NCI-H2107 (cell line): Measurements from ENCODE around the gene RASA1.
"Not testable (repeated sequence)": the region's sequence is repeated elsewhere in the genome, so short reads cannot be mapped to it uniquely, and the experiment has no call there.

Experiments
- DNase-seq: peaks from one replicate; lab custom pipeline; 2025; lab: John Stamatoyannopoulos, UW

RASA1 gene

GRCh38 chr5:87282269-87282668 lies 14.6 kb downstream of the RASA1 start:
- no peak for DNase-seq

- DNase-seq, result not testable (repeated sequence)
These were observed 19.6 kb downstream of the RASA1 start for GRCh38 chr5:87287266-87287665.

DNA sequence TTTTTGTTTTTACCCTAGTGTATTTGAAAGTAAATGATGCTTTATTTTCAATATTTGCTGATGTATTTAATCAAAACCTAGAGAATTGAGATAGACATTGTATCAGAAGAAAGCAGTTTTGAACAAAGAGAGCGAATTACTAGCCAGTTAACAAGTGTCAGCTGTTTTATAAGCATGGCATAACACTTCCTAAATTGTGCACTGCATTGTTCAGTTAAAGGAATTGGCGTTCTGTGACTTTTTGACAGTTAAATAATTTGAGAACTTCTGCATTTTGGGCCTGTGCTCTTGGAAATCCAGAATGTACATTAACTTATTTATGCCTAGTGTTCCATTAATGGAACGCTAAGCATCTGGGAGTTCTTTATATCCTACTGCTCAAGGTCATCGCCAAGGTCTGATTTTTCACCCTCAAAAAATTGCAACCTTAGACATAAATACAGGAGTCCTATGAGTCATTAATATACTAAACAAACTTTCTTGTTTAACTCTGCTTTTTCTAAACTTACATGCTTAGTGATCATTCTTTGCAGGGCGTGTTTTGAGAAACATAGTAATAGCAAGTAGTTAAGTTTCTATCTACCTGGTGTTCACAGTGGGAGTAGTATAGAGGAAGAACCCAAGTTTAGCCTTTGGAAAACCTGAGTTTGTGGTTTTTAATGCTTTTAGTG lies 31.1 kb downstream of the RASA1 start:
- DNase-seq, result no peak

GRCh38 chr5:87300176-87300575 lies 32.5 kb downstream of the RASA1 start:
- no peak for DNase-seq

- DNase-seq, result no peak
These were observed 33.1 kb downstream of the RASA1 start for GRCh38 chr5:87300744-87301143.

GRCh38 chr5:87302061-87302460 lies 34.4 kb downstream of the RASA1 start:
- no peak for DNase-seq

DNA sequence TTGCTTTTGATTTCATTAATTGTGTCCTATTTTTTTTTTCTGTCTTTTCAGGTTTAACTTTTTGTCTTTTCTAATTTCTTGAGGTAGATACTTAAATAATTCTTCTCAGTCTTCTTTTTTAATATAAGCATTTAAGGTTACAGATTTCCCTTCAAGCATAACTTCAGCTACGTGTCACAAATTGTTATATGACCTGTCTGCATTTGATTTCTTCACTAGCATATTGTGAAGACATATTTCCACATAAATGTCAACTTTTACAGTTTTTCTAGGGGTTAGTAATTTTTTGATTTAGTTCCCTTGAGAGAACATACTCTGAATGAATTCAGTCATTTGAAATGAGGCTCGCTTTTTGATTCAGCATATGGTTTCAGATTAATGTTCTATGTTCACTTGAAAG lies 35.6 kb downstream of the RASA1 start:
- DNase-seq, result no peak

DNA sequence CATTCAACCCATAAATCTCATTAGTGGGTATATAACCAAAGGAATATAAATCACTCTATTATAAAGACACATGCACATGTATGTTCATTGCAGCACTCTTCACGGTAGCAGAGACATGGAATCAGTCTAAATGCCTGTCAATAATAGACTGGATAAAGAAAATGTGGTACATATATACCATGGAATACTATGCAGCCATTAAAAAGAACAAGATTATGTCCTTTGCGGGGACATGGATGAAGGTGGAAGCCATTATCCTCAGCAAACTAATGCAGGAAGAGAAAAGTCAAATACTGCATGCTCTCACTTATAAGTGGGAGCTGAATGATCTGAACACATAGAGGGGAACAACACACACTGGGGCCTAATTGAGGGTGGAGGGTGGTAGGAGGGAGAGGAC lies 38.4 kb downstream of the RASA1 start:
- DNase-seq, result not testable (repeated sequence)

DNA sequence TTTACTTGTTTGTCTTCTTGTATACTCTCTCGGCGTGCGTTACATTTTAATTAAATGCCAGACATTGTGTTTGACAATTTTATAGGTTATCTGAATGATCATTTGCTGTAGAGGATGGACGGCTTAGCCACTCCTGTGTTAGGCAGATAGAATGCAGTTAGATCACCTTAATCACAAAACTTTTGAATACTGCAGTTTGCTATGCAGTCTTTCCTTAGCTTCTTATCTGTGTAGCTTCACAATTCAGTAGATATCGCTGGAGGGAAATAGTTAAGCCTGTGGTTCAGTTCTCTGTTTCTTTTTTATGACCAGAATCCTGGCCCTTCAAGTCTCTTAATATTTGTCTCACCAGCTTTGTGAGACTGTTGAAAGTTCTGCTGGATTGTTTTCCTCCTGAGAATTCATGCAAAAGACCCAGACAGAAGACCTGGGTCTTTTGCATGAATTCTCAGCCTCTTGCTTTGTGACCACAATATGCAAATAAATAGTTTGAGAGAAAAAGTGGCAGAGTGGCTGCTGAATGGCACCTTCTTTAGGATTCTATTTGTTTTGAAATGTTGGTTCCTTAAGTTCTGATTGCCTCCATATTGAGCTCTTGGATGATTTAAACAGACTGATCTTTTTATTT lies 40.2 kb downstream of the RASA1 start:
- no peak for DNase-seq

GRCh38 chr5:87311405-87312279 lies 44.0 kb downstream of the RASA1 start:
- no peak for DNase-seq

GRCh38 chr5:87313216-87313615 lies 45.5 kb downstream of the RASA1 start:
- DNase-seq, result no peak

DNA sequence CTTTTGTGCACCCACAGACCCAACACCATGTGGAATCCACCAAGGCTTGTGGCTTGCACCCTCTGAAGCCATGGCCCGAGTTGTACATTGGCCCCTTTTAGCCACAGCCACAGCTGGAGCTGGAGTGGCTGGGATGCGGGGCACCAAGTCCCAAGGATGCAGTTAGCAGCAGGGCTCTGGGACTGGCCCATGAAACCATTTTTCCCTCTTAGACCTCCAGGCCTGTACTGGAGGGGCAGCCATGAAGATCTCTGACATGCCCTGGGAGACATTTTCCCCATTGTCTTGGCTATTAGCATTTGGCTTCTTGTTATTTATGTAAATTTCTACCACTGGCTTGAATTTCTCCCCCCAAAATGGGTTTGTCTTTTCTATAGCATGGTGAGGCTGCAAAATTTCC lies 51.8 kb downstream of the RASA1 start:
- no peak for DNase-seq

GRCh38 chr5:87321605-87322004 lies 53.9 kb downstream of the RASA1 start:
- DNase-seq, result no peak

GRCh38 chr5:87322381-87322780 lies 54.7 kb downstream of the RASA1 start:
- DNase-seq, result no peak

DNA sequence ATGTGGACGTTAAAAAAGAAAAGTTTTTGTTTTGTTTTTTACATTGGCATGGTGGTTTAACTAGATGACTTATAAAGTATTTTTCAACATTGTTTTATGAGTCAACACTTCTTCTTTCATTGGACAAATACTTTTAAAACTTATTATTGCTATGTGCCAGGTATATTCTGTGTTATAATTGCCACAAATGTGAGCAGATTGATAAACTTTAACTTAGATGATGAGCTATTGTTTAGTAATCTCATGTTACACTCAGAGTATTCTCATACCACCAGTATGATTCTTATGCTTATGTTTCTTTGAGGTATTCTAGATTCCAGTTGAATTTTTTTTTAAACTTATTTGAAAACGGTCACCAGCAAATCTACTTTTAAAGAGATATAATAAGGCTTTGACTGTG lies 60.3 kb downstream of the RASA1 start:
- no peak for DNase-seq

GRCh38 chr5:87329114-87329513 lies 61.4 kb downstream of the RASA1 start:
- no peak for DNase-seq

DNA sequence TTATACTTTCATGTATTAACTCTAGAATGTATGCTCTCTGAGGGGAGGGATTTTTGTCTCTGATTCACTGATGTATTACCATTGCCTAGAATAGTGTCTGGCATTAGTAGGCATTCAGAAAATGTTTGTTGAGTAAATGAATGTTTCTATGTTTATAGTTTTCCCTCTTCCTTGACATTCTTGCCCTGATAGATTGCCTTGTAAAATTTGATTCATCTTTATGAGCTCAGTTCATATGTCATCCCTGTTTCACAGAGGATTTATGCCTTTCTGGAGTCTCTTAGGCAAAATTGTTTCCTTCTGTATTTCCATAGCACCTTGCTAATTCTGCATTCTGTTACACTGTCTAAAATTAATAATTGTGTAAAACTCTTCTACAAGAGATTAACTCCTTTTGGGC lies 72.3 kb downstream of the RASA1 start:
- DNase-seq, result no peak

GRCh38 chr5:87340716-87341115 lies 73.0 kb downstream of the RASA1 start:
- DNase-seq, result no peak

DNA sequence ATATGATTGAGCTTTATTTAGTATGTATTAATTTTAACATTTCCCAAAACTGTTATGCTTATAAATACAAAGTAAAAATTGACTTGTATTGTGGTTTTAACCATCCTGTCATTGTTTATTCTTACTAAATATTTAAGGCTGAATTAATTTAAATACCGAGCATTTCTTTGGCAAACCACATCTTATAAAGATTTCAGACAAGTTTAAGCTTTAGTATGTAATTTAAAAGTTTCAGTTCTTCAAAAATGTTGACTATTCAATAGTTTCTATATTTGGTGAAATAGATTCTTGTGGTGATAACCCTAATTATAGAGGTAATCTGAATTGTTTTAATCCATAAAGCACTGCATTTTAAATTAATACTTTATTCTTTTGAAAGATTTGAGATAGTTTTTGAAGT lies 79.6 kb downstream of the RASA1 start:
- DNase-seq, result no peak

GRCh38 chr5:87347841-87348240 lies 80.2 kb downstream of the RASA1 start:
- DNase-seq, result no peak

DNA sequence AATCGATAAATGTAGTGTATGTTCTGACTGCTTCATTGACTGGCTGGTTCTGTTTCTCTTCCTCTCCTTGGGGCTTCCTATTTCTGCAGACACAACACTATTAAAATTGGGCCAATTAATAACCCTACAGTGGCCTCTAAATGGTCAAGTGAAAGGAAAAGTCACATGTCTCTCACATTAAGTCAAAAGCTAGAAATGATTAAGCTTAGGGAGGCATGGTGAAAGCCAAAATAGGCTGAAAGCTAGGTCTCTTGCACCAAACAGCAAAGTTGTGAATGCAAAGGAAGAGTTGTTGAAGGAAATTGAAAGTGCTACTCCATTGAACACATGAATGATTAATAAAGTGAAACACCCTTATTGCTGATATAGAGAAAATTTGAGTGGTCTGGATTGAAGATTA lies 86.8 kb downstream of the RASA1 start:
- no peak for DNase-seq

- no peak for DNase-seq
These were observed 91.4 kb downstream of the RASA1 start for GRCh38 chr5:87359106-87359505.

GRCh38 chr5:87360132-87360531 lies 92.4 kb downstream of the RASA1 start:
- no peak for DNase-seq
